Measurements from ENCODE around the gene HECTD4. TPM values are rescaled to one million over a fixed set of nuclear protein-coding genes. Genes with fewer than 3 reads are reported as not detected.

Gene HECTD4
- total RNA-seq, result 11.4 and 17.8 TPM in 2 replicates

GRCh38 chr12:112381883-112382796 lies at the start of gene HECTD4:
Gene HECTD4 (minus strand): TSS chr12:112382431. CDS start chr12:112382128, 303 bp downstream.

GRCh38 chr12:112418608-112419296 lies 36.5 kb upstream of the HECTD4 start, which contains the start of gene PTPN11:
Gene PTPN11 (plus strand): TSS chr12:112418947. CDS start chr12:112419112, 165 bp downstream.

GRCh38 chr12:112409064-112409905 lies 27.1 kb upstream of the HECTD4 start, which contains the start of gene RPL6:
Gene RPL6 (minus strand): TSS chr12:112409605. CDS start chr12:112408656, 949 bp downstream.

GRCh38 chr12:112125250-112125999 lies 256.8 kb downstream of the HECTD4 start, which contains the start of gene TRAFD1:
Gene TRAFD1 (plus strand): TSS chr12:112125560. CDS start chr12:112130523, 4,963 bp downstream.

Other genes starting within 250 kb of the HECTD4 start
- 780 and 1,225 TPM in 2 replicates for gene RPL6, start 27.2 kb upstream of the HECTD4 start, total RNA-seq
- 88.0 and 93.6 TPM in 2 replicates for gene PTPN11, start 36.5 kb upstream of the HECTD4 start, total RNA-seq

Data from epithelial cell of umbilical artery (primary cell).